AML-193 (cell line): ENCODE data around the gene ZFR2.
"Not testable (repeated sequence)": the region's sequence is repeated elsewhere in the genome, so short reads cannot be mapped to it uniquely, and the experiment has no call there.

Experiments
- DNase-seq, 2 experiments: peaks; one replicate each; lab custom pipeline; 2025; lab: John Stamatoyannopoulos, UW

ZFR2 gene

GRCh38 chr19:3770136-3770999 is 98.5 kb downstream of the ZFR2 start:
- no peak for DNase-seq

- no peak for DNase-seq
Observed at GRCh38 chr19:3769494-3769893, 99.3 kb downstream of the ZFR2 start.

- no peak for DNase-seq
Observed at GRCh38 chr19:3768748-3769099, 100.1 kb downstream of the ZFR2 start.

- DNase-seq: no peak
Observed at GRCh38 chr19:3768015-3768747, 100.7 kb downstream of the ZFR2 start.

- no peak for DNase-seq
Observed at GRCh38 chr19:3767050-3767449, 101.8 kb downstream of the ZFR2 start.

- DNase-seq: no peak
Observed at GRCh38 chr19:3766520-3766919, 102.3 kb downstream of the ZFR2 start.

- DNase-seq: not testable (repeated sequence)
Observed at GRCh38 chr19:3765757-3766156, 103.1 kb downstream of the ZFR2 start.

- DNase-seq: no peak
Observed at GRCh38 chr19:3765121-3765520, 103.7 kb downstream of the ZFR2 start.

- DNase-seq: peak; percentile 98 to 99
Observed at GRCh38 chr19:3762501-3763459, 106.1 kb downstream of the ZFR2 start, which contains the start of gene MRPL54. MRPL54 (plus strand) TSS chr19:3762682; CDS start chr19:3762701, 19 bp downstream.

- no peak for DNase-seq
Observed at GRCh38 chr19:3762130-3762473, 106.7 kb downstream of the ZFR2 start.

- peak; percentile 64 to 66 for DNase-seq
Observed at GRCh38 chr19:3761382-3762129, 107.3 kb downstream of the ZFR2 start, which contains the start of gene APBA3. APBA3 (minus strand) TSS chr19:3761692; CDS start chr19:3760264, 1,428 bp downstream.

GRCh38 chr19:3760871-3761361 is 107.9 kb downstream of the ZFR2 start:
- DNase-seq: no peak

- no peak for DNase-seq
Observed at GRCh38 chr19:3759482-3760254, 109.2 kb downstream of the ZFR2 start.

- not testable (repeated sequence) for DNase-seq
Observed at GRCh38 chr19:3758297-3758696, 110.5 kb downstream of the ZFR2 start.

GRCh38 chr19:3757705-3758104 is 111.1 kb downstream of the ZFR2 start:
- DNase-seq: not testable (repeated sequence)
